Panc1 (cell line): ENCODE measurements around the gene CXXC1. TPM values are rescaled to one million over a fixed set of nuclear protein-coding genes. Genes with fewer than 3 reads are reported as not detected.

Experiments used
- ATAC-seq: fragments of 200-7000 bp; cut with Tn5 transposase; 2 replicates; pipeline ENCODE4 v1.9.1; 2020; ENCODE audit warnings: mild to moderate bottlenecking, moderate library complexity
- BruUV-seq: library from RNA; stranded (reverse); fragments of 400-500 nt; replicated peaks from 2 replicates; lab custom pipeline; 2021; lab: Mats Ljungman, UMichigan
- CTCF ChIA-PET: fragments of 300-600 bp; sonication (Branson Sonifier 250); formaldehyde crosslinking; loops from one replicate; lab custom pipeline; 2022; ENCODE audit warnings: antibody characterized with exemption; lab: Charles Lee
- POLR2A ChIA-PET: fragments of 300-600 bp; sonication (Branson Sonifier 250); formaldehyde crosslinking; loops from one replicate; lab custom pipeline; 2022; ENCODE audit warnings: antibody characterized with exemption; lab: Charles Lee
- DNase-seq: peaks from one replicate; pipeline ENCODE4 v3.0.0-alpha.2; 2010; ENCODE audit warnings: low read depth, low spot score
- H3K27ac ChIP-seq: 2 replicates; pipeline ENCODE4 v1.5.1; 2011; ENCODE audit warnings: mild to moderate bottlenecking, low read length, inconsistent platforms
- H3K27me3 ChIP-seq: fragments of 200-500 bp; sonication (Bioruptor generic); 2 replicates; pipeline ENCODE4 v1.6.0; 2014; ENCODE audit warnings: low read length, inconsistent platforms; ENCODE audit not compliant: control insufficient read depth, insufficient read depth
- H3K36me3 ChIP-seq: fragments of 200-500 bp; sonication (Bioruptor generic); 2 replicates; pipeline ENCODE4 v1.5.1; 2014; ENCODE audit warnings: inconsistent platforms, mild to moderate bottlenecking, low read length, moderate library complexity; ENCODE audit not compliant: control insufficient read depth, insufficient read depth
- H3K4me1 ChIP-seq: 2 replicates; pipeline ENCODE4 v1.5.1; 2011; ENCODE audit warnings: inconsistent platforms, mild to moderate bottlenecking, low read length, moderate library complexity; ENCODE audit not compliant: control insufficient read depth, insufficient read depth
- H3K4me3 ChIP-seq, 2 experiments: 2 replicates each; pipeline ENCODE4 v1.5.1; 2011 to 2012; ENCODE audit warnings: low read depth in 2 of 2, low read length in 2 of 2, mild to moderate bottlenecking in 2 of 2, inconsistent platforms in 1 of 2, moderate library complexity in 1 of 2
- H3K9me3 ChIP-seq: fragments of 200-500 bp; sonication (Bioruptor generic); 2 replicates; pipeline ENCODE4 v1.5.1; 2014; ENCODE audit warnings: low read depth, mild to moderate bottlenecking, inconsistent platforms, low read length, moderate library complexity; ENCODE audit not compliant: control insufficient read depth, insufficient read depth
- POLR2AphosphoS5 ChIP-seq: IDR thresholded peaks from 2 replicates; pipeline ENCODE4 v1.6.1; 2012; ENCODE audit warnings: mild to moderate bottlenecking, low read depth, low read length, moderate library complexity
- SIN3A ChIP-seq: IDR thresholded peaks from 2 replicates; pipeline ENCODE4 v1.6.1; 2012; ENCODE audit warnings: low read depth, mild to moderate bottlenecking, low read length, moderate library complexity, borderline replicate concordance; ENCODE audit not compliant: insufficient read depth
- TCF7L2 ChIP-seq: IDR thresholded peaks from 2 replicates; pipeline ENCODE4 v1.6.1; 2011; ENCODE audit warnings: mild to moderate bottlenecking, low read depth, low read length, inconsistent platforms
- in situ Hi-C: cut with HindIII; loops from 2 replicates; pipeline ENCODE4 v1.10.0; 2016; ENCODE audit warnings: low sequenced_read_pairs, low pct_unique_long_range_greater_than_20kb
- intact Hi-C: fragments of 100-400 bp; cut with micrococcal nuclease; formaldehyde crosslinking; loops from one replicate; pipeline ENCODE4 v1.10.0; 2022; ENCODE audit not compliant: unreplicated experiment
- total RNA-seq: library from RNA; stranded (reverse); gene quantifications from one replicate; pipeline ENCODE4 v1.2.1, GENCODE V29; 2021; ENCODE audit not compliant: unreplicated experiment
- TF ChIP-seq, protein P1 (sequence below), 2 experiments: IDR thresholded peaks; 2 replicates each; pipeline ENCODE4 v1.6.1; 2011 to 2012; ENCODE audit warnings: low read depth in 2 of 2, control low read depth in 1 of 2, low read length in 1 of 2, mild to moderate bottlenecking in 1 of 2, moderate library complexity in 1 of 2; ENCODE audit not compliant: insufficient read depth in 1 of 2
- TF ChIP-seq, protein P2 (sequence below): fragments of 450-650 bp; IDR thresholded peaks from 2 replicates; pipeline ENCODE4 v1.5.1; 2017; ENCODE audit warnings: mild to moderate bottlenecking

The CXXC1 gene
- total RNA-seq, 1 experiment from 2014 or later: 60.8 TPM

DNA sequence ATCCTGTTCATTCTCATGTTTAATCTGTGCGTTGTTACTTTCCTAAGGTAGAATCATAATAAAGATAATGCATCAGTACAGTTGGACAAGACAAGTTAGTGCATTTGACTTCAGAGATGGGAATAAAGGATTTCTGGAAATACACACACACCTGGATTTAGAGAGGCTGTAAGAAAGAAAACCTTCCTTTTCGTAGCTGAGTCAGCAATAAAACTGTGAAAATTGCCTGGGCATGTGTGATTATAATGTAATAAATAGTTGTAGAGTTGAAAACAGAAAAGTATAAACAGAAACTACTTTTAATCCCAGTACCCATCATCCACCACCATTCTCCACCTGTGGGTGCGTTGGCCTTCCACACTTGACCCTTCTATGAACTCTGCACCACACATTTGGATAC is 36.6 kb downstream of the CXXC1 start:
- Histone ChIP-seq H3K36me3 (no peaks in the 10 kb centered on the region), H3K4me1 (no peaks in the 10 kb centered on the region), H3K27ac (no peak overlapping the region), H3K27me3 (no peaks in the 10 kb centered on the region), H3K9me3 (no peaks in the 10 kb centered on the region), H3K4me3 (no peak overlapping the region)
- ATAC-seq (no peak), DNase-seq (no peak)
- in situ Hi-C loops: no loop called here
- ChIA-PET CTCF (no interaction called here), POLR2A (no interaction called here)
- TF ChIP-seq POLR2AphosphoS5 (no peak), TCF7L2 (no peak), SIN3A (no peak)
- TF ChIP-seq, protein P1, sequence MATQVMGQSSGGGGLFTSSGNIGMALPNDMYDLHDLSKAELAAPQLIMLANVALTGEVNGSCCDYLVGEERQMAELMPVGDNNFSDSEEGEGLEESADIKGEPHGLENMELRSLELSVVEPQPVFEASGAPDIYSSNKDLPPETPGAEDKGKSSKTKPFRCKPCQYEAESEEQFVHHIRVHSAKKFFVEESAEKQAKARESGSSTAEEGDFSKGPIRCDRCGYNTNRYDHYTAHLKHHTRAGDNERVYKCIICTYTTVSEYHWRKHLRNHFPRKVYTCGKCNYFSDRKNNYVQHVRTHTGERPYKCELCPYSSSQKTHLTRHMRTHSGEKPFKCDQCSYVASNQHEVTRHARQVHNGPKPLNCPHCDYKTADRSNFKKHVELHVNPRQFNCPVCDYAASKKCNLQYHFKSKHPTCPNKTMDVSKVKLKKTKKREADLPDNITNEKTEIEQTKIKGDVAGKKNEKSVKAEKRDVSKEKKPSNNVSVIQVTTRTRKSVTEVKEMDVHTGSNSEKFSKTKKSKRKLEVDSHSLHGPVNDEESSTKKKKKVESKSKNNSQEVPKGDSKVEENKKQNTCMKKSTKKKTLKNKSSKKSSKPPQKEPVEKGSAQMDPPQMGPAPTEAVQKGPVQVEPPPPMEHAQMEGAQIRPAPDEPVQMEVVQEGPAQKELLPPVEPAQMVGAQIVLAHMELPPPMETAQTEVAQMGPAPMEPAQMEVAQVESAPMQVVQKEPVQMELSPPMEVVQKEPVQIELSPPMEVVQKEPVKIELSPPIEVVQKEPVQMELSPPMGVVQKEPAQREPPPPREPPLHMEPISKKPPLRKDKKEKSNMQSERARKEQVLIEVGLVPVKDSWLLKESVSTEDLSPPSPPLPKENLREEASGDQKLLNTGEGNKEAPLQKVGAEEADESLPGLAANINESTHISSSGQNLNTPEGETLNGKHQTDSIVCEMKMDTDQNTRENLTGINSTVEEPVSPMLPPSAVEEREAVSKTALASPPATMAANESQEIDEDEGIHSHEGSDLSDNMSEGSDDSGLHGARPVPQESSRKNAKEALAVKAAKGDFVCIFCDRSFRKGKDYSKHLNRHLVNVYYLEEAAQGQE (IDR thresholded peaks at IDR 0.05; ENCODE audit: insufficient read depth in 1 of 2, low read depth in 2 of 2, low read length in 1 of 2): no peak
- TF ChIP-seq, protein P2, sequence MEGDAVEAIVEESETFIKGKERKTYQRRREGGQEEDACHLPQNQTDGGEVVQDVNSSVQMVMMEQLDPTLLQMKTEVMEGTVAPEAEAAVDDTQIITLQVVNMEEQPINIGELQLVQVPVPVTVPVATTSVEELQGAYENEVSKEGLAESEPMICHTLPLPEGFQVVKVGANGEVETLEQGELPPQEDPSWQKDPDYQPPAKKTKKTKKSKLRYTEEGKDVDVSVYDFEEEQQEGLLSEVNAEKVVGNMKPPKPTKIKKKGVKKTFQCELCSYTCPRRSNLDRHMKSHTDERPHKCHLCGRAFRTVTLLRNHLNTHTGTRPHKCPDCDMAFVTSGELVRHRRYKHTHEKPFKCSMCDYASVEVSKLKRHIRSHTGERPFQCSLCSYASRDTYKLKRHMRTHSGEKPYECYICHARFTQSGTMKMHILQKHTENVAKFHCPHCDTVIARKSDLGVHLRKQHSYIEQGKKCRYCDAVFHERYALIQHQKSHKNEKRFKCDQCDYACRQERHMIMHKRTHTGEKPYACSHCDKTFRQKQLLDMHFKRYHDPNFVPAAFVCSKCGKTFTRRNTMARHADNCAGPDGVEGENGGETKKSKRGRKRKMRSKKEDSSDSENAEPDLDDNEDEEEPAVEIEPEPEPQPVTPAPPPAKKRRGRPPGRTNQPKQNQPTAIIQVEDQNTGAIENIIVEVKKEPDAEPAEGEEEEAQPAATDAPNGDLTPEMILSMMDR: no peak
- intact Hi-C loops: no loop called here
- no TSS peak for BruUV-seq

DNA sequence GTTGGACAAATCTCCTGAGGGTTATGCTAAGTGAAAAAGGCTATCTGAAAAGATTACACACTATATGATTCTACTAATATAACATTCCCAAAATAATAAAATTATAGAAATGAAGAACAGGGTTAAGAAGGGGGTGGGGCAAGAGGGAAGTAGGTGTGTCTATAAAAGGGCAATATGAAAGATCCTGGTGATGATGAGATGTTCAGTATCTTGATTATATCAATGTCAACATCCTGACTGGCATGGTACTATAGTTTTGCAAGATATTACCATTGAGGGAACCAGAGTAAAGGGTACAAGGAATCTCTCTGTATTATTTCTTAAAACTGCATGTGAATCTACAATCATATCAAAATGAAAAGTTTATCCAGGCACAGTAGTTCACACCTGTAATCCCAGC is 37.9 kb downstream of the CXXC1 start:
- DNase-seq (no peak), ATAC-seq (no peak)
- Histone ChIP-seq H3K27ac (no peak overlapping the region), H3K27me3 (no peaks in the 10 kb centered on the region), H3K9me3 (no peaks in the 10 kb centered on the region), H3K4me3 (no peak overlapping the region), H3K4me1 (no peaks in the 10 kb centered on the region), H3K36me3 (no peaks in the 10 kb centered on the region)
- no TSS peak for BruUV-seq
- ChIA-PET POLR2A (no interaction called here), CTCF (no interaction called here)
- TF ChIP-seq, protein P1 (IDR thresholded peaks at IDR 0.05; ENCODE audit: insufficient read depth in 1 of 2, low read depth in 2 of 2, low read length in 1 of 2): no peak
- TF ChIP-seq TCF7L2: no peak
- TF ChIP-seq, protein P2: no peak
- TF ChIP-seq POLR2AphosphoS5: no peak
- TF ChIP-seq SIN3A: no peak
- in situ Hi-C loops: no loop called here
- intact Hi-C loops: no loop called here
